ENCODE data around the gene PLA2R1.

PLA2R1 gene

GRCh38 chr2:159891917-159892730 is 170.3 kb downstream of the PLA2R1 start:
- FAIRE-seq: no peak

DNA sequence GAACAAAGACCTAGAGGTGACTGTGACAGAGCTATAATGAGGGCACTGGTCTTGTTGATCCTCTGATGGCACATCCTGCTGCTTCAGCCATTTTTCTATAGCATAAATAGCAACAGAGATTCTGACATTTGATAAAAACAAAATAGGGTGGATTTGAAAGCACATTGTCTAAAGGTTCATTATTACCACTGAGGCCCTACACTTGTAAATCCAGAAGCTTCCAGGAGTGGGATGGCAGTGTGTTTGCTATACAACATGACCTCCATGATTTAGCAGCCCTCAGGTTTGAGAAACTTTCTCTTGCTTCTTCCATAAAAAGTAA is 171.2 kb downstream of the PLA2R1 start:
- FAIRE-seq: no peak

GRCh38 chr2:159890551-159891266 is 171.7 kb downstream of the PLA2R1 start:
- FAIRE-seq: no peak

DNA sequence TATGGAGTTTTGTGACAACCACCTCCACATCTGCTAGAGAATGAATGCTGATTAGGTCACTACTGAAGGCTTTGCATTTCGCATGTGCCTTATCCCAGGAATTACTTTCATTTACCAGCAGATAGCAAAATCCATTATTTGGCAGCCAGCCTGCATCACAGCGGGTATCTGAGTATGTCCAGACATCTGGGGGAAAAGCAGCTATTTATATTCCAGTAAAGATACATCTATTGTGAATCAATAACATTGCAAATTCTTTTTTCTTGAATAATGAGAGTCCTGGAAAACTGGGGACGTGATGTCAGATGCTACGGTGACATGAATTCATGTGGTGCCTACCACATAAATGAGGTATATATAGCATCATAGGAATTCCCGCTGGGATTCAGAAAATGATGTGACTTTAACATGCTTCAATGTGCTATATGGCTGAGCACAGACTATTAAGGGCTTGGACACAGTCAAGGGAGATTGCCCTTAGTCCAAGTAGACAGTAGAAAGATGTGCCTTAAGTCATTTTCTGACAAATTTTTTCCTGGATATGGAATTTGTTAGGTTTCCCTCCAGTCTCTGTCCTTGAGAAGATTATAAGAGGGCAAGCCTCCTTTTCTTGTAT is 180.2 kb downstream of the PLA2R1 start:
- no peak for FAIRE-seq
